Measurements from ENCODE around the gene ZNF569.
"Not testable (repeated sequence)": the region's sequence is repeated elsewhere in the genome, so short reads cannot be mapped to it uniquely, and the experiment has no call there.

The ZNF569 gene

DNA sequence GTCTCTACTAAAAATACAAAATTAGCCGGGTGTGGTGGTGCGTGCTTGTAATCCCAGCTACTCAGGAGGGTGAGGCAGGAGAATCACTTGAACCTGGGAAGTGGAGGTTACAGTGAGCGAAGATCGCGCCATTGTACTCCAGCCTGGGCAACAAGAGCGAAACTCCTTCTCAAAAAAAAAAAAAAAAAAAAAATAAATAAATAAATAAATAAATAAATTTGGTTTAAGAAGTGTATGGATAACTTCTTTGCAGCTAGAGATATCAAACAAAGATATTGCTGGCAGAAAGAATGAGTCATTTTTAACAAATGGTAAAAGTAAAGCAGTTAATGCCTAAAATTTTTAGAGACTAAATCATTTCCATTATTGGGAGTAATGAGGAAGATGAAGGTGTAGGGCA lies 75.8 kb downstream of the ZNF569 start:
- DNase-seq: not testable (repeated sequence)

DNA sequence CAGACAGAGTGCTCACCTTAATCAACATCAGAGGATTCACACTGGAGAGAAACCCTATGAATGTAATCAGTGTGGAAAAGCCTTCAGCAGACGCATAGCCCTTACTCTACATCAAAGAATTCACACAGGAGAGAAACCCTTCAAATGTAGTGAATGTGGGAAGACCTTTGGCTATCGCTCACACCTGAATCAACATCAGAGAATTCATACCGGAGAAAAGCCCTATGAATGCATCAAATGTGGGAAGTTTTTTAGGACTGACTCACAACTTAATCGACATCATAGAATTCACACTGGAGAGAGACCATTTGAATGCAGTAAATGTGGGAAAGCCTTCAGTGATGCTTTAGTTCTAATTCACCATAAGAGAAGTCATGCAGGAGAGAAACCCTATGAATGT lies 78.0 kb downstream of the ZNF569 start:
- no peak for DNase-seq

DNA sequence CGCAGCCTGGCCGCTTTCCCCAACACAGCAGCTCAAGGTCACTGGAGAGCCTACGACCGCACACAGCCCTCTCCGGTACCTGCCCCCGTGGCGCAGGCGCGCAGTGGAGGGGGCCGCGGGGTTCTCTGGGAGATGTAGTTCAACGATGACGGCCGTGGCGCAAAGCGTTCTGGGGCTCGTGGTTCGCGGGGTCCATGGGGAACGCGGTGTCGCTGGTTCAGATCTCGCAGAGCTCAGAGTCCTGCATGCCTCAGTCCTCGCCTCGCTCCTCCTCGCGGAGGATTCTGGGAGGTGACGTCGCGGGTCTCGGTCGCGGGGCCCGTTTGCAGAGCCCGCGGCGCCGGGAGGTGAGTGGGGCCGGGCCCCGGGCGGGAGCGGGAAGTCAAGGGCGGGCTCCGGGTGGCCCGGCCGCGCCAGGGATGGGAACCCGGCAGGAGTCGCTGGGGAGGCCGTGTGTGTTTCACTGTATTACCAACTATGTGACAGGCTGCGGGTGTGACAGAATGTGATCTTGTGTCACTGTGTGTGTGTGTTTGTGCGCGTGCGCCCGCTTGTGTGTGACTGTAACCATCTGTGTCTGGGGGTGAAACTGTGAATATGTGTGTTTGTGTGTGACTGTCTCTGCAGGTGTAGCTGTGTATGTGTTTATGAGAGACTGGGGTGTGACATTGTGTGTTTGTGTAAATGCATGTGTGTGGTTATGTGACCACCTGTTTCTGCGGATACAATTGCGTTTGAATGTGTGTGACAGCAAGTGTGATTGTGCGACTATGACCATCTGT lies 96.2 kb downstream of the ZNF569 start, which contains the start of gene ZNF527:
Gene ZNF527, plus strand, starts transcription at position 220 of the 782 bp plus-strand sequence. CDS start 3,100 bp downstream, outside the sequence.
- DNase-seq: peak; percentile 98

DNA sequence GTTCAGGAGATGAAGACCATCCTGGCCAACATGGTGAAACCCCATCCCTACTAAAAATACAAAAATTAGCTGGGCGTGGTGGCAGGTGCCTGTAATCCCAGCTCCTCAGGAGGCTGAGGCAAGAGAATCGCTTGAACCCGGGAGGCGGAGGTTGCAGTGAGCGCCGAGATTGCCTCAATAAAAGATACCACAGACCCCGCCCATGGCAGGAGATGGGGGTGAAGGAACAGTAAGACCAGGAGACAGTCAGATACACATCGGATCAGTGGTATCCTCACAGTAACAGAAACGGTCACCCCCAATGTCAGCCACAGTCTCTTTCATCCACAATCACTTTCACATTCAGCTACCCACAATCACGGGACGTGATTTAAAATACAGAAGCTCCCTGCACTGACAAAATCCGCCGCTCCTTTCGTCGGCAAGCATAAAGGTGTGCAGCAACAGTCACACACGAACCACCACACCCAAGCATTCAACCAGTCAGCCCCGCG lies 96.8 kb downstream of the ZNF569 start:
- not testable (repeated sequence) for DNase-seq

DNA sequence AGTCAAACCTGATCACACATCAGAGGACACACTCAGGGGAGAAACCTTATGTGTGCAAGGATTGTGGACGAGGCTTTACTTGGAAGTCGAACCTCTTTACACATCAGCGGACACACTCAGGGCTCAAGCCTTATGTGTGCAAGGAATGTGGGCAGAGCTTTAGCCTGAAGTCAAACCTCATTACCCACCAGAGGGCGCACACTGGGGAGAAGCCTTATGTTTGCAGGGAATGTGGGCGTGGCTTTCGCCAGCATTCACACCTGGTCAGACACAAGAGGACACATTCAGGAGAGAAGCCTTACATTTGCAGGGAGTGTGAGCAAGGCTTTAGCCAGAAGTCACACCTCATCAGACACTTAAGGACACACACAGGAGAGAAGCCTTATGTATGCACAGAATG lies 104.5 kb downstream of the ZNF569 start:
- no peak for DNase-seq

DNA sequence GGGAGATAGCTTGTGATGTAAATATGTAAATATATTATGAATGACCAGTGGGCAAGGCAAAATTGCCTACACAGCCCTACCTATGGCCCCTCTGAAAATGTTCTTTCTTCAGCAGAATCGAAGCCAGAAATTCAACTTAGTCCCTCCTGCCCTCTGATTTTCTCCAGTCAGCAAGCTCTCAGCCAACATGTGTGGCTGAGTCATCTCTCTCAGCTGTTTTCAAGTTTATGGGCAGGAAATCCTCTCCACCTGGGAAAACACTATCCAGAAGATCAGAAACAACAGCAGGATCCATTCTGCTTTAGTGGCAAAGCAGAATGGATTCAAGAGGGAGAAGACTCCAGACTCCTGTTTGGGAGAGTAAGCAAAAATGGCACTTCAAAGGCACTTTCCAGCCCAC lies 105.2 kb downstream of the ZNF569 start:
- DNase-seq: no peak
